Stimulated activated CD4-positive, alpha-beta T cell treated with anti-CD3 and anti-CD28 coated beads, Interleukin-12 subunit alpha, Interleukin-12 subunit beta, amount 100 ng/mL, for 4 hours (primary cell): Measurements from ENCODE around the gene ICAM3.

Experiments used
- DNase-seq: peaks from one replicate; pipeline ENCODE4 v3.0.0-alpha.2; 2020

ICAM3 gene

GRCh38 chr19:10290357-10290875, 49.0 kb downstream of the ICAM3 start:
- DNase-seq: no peak

GRCh38 chr19:10289836-10290356, 49.5 kb downstream of the ICAM3 start, which contains the start of gene ICAM5:
TSS of gene ICAM5 (plus strand) at chr19:10289952. CDS start at chr19:10290044, 92 bp downstream.
- peak; percentile 54 for DNase-seq

GRCh38 chr19:10289167-10289835, 50.1 kb downstream of the ICAM3 start:
- peak; percentile 70 for DNase-seq

- peak; percentile 39 for DNase-seq
These were observed 50.7 kb downstream of the ICAM3 start for GRCh38 chr19:10288662-10289166.

GRCh38 chr19:10286803-10287737, 52.4 kb downstream of the ICAM3 start, which contains the start of gene ICAM4:
TSS of gene ICAM4 (plus strand) at chr19:10286955. CDS start at chr19:10287013, 58 bp downstream.
- peak; percentile 40 for DNase-seq

GRCh38 chr19:10285393-10285792, 54.0 kb downstream of the ICAM3 start:
- no peak for DNase-seq

- DNase-seq: no peak
These were observed 54.5 kb downstream of the ICAM3 start for GRCh38 chr19:10284960-10285278.

GRCh38 chr19:10284065-10284959, 55.1 kb downstream of the ICAM3 start:
- no peak for DNase-seq
